Tracheal epithelial cell (primary cell): ENCODE results near the gene RAMAC. TPM values are rescaled to one million over a fixed set of nuclear protein-coding genes. Genes with fewer than 3 reads are reported as not detected.

ENCODE experiments used
- total RNA-seq: library from RNA; depleted of rRNA; stranded (reverse); fragments of >200 nt; gene quantifications from 2 replicates; pipeline ENCODE4 v1.2.1, GENCODE V29; 2014

RAMAC gene
- total RNA-seq, result 63.9 and 64.6 TPM in 2 replicates

DNA sequence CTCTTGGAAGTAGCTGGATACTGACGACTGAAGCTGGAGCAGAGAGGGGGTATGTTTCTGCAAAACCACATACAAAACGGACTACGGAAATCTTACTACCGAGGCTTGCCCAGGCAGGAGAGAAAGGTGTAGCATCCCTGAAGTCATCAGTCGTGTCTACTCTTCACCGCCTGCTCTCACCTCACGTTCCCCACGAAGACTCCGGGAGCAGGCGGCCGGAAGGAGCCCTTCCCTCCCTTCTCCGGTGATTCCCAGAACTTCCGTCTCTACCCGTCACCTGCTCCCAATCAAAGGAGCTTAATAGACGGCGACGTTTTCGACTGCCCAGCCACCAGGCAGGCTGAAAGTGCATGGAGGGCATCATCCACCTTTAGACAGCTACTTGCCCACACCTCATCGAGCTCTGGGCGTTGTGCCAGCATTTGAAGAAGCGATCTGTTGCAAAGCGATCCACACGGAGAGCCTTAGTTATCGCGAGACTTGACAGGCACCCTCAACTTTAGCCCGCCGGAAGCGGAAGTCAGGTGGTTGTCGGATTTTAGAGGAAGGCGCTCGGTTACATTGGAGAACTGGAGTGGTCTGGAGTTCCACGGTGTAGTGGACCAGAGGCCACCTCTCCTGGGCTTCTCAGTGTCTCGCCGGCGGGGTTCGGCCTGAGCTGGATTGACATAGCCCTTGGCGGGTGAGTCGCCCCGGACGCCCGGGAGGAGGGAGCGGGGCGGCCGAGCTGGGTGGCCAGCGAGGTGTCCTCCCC lies at the start of gene RAMAC:
Gene RAMAC (plus strand): TSS at position 523 of the 754 bp plus-strand sequence. CDS start 2,809 bp downstream, outside the sequence.

DNA sequence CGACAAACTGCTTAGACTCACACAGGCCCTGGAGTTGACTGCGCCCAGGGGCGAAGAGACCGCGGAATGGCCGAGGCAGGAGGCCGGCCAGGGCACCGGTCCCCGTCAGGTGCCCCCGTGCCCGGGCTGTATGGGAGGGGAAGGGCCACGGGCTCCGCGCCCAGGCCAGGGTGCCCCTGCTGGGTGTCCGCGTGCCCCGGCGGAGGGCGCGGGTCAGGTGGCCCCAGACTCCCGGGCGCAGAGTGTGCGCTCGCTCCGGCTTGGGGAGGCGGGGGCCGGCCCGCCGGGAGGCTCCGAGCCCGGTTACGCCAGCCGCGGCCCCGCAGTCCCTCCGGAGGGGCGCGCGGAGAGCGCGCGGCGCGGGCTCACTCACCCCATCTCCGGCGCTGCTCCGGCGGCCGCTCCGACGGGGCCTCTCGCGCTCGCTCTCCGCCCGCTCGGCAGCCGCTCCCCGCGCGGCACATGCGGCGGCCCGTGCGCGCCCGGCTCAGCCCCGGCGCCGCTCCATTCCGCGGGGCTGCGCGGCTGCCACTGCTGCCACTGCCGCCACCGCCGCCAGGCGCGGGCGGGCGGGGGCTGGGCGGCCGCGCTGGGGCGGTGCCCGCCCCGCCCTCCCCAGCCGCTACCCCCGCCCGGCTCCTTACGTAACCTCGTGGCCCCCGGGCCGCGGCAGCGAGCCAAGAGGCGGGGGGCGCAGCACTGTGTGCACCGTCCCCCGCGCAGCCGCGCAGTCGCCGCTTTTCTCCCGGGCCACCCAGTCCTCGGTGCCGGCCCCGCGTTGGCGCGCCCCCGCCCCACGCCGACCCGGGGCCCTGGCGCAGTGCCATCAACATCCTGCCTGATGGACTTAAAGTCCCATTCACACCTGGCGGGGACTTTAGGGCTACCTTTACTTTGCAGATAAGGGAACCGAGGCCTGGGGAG lies 33.6 kb upstream of the RAMAC start, which contains the start of gene HOMER2:
Gene HOMER2 (minus strand): TSS at position 563 of the 924 bp plus-strand sequence. CDS start 185 bp downstream, at position 378.

DNA sequence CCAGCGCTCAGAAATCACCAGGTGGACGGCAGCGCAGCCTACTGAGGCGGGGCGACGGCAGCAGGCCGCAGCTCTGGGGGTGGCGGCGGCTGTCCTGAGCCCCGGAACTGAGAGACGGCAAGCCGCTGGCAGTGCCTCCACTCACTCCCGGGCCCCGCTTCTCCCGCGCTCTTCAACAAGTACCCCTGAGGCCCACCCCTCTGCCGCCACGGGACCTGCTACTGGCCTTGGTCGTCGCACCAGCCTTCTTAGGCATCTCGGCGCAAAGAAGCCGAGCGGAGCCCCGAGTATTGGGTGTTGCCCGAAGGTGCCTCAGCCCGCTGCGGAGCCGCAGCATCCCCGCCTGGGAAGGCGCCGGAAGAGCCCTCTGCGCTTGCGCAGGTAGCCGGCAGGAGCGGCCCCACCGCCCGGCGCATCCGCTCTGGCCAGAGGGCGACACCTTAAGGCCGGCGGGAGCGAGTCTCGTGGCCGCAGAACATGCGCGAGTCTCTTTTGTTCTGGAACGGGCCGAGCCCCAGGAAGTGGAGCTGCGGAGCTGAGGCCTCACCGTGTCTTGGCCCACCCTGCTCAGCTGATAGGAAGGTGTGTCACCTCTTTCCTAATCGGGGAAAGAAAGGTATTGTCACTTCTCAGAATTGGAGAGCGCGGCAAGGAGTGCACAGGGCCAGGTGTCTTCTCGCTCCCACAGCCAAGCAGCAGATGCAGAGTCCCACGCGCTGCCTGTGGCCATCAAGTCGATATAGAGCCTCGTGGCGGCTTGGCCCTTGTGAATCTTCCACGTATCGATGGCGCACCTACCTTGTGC lies 25.5 kb downstream of the RAMAC start, which contains the start of gene C15orf40:
Gene C15orf40 (minus strand): TSS at position 369 of the 805 bp plus-strand sequence. CDS start 32 bp downstream, at position 337.

Other genes starting within 250 kb of the RAMAC start
- gene FSD2, start 180.1 kb upstream of the RAMAC start, total RNA-seq, result not detected in 2 replicates
- gene WHAMM, start 176.6 kb upstream of the RAMAC start, total RNA-seq, result 5.1 and 6.3 TPM in 2 replicates
- 58.3 and 61.0 TPM in 2 replicates for gene HOMER2, start 33.5 kb upstream of the RAMAC start, total RNA-seq
- 3.6 and 8.7 TPM in 2 replicates for gene C15orf40, start 25.4 kb downstream of the RAMAC start, total RNA-seq
- 86.0 and 114 TPM in 2 replicates for gene BTBD1, start 81.0 kb downstream of the RAMAC start, total RNA-seq
- 2.7 and 2.8 TPM in 2 replicates for gene TM6SF1, start 121.4 kb downstream of the RAMAC start, total RNA-seq
- gene HDGFL3, start 221.6 kb downstream of the RAMAC start, total RNA-seq, result 52.2 and 52.8 TPM in 2 replicates